H1 (cell line): Measurements from ENCODE around the gene PHF14. TPM values are rescaled to one million over a fixed set of nuclear protein-coding genes. Genes with fewer than 3 reads are reported as not detected.

Experiments
- CTCF ChIA-PET: fragments of 300-600 bp; sonication (Branson Sonifier 250); formaldehyde crosslinking; loops from one replicate; lab custom pipeline; 2021; ENCODE audit not compliant: partially characterized antibody; lab: Charles Lee
- POLR2A ChIA-PET: fragments of 300-600 bp; sonication (Branson Sonifier 250); formaldehyde crosslinking; loops from one replicate; lab custom pipeline; 2021; ENCODE audit warnings: inconsistent platforms; ENCODE audit not compliant: partially characterized antibody; lab: Charles Lee
- DNase-seq, 2 experiments: peaks; one replicate each; pipeline versions ENCODE4 v3.0.0 to v3.0.0-alpha.2; 2010 to 2022; ENCODE audit warnings: low spot score in 2 of 2, low read depth in 1 of 2, mixed read lengths in 1 of 2
- FAIRE-seq: peaks from 2 replicates; lab custom pipeline; 2011; peaks lifted over from hg19 to GRCh38; lab: Jason Lieb, UNC
- H2AFZ ChIP-seq: 2 replicates; pipeline ENCODE4 v1.8.1; 2012; ENCODE audit warnings: low read length, inconsistent platforms
- H2AK5ac ChIP-seq: 2 replicates; pipeline ENCODE4 v1.6.1; 2013; ENCODE audit warnings: low read depth, low read length
- H2BK120ac ChIP-seq: replicated peaks from 2 replicates; pipeline ENCODE3; 2013; ENCODE audit warnings: low read depth, low read length, inconsistent platforms
- H2BK12ac ChIP-seq: 2 replicates; pipeline ENCODE4 v1.6.1; 2013; ENCODE audit warnings: low read depth, low read length
- H2BK15ac ChIP-seq: 2 replicates; pipeline ENCODE4 v1.6.1; 2013; ENCODE audit warnings: low read length
- H2BK20ac ChIP-seq: 2 replicates; pipeline ENCODE4 v1.6.1; 2013; ENCODE audit warnings: low read length
- H2BK5ac ChIP-seq: 2 replicates; pipeline ENCODE4 v1.6.1; 2013; ENCODE audit warnings: low read depth, low read length
- H3K14ac ChIP-seq: 2 replicates; pipeline ENCODE4 v1.6.1; 2013; ENCODE audit warnings: inconsistent platforms; ENCODE audit not compliant: insufficient read length
- H3K18ac ChIP-seq: 2 replicates; pipeline ENCODE4 v1.6.1; 2013; ENCODE audit warnings: low read length; ENCODE audit errors: extremely low read depth
- H3K23ac ChIP-seq: 2 replicates; pipeline ENCODE4 v1.6.1; 2013; ENCODE audit warnings: inconsistent platforms; ENCODE audit not compliant: insufficient read length
- H3K23me2 ChIP-seq: 2 replicates; pipeline ENCODE4 v1.6.1; 2013; ENCODE audit warnings: low read depth, low read length
- H3K27ac ChIP-seq: 2 replicates; pipeline ENCODE4 v1.6.1; 2011; ENCODE audit warnings: low read depth, low read length, inconsistent platforms
- H3K27me3 ChIP-seq, 4 experiments: replicated peaks in 1 of 4; 1 replicate in 1 of 4; 2 replicates in 3 of 4; pipeline versions ENCODE4 v1.6.1 to v1.8.1; 2011 to 2013; ENCODE audit warnings: low read length in 3 of 4, mild to moderate bottlenecking in 3 of 4, inconsistent platforms in 2 of 4, mixed read lengths in 2 of 4, moderate library complexity in 1 of 4; ENCODE audit not compliant: control insufficient read depth in 3 of 4, insufficient read depth in 3 of 4; ENCODE audit errors: extremely low read depth in 1 of 4
- H3K36me3 ChIP-seq, 4 experiments: 2 replicates each; pipeline versions ENCODE4 v1.6.1 to v1.8.1; 2011 to 2013; ENCODE audit warnings: mild to moderate bottlenecking in 4 of 4, low read length in 3 of 4, moderate library complexity in 2 of 4, control low read depth in 1 of 4, inconsistent platforms in 1 of 4; ENCODE audit not compliant: insufficient read depth in 4 of 4, control insufficient read depth in 2 of 4
- H3K4ac ChIP-seq: replicated peaks from 2 replicates; pipeline ENCODE3; 2013; ENCODE audit warnings: low read length, low read depth, mixed read lengths, inconsistent platforms; ENCODE audit not compliant: insufficient read length
- H3K4me1 ChIP-seq, 4 experiments: replicated peaks in 1 of 4; 1 replicate in 1 of 4; 2 replicates in 3 of 4; pipeline versions ENCODE4 v1.6.1 to v1.8.1; 2011 to 2013; ENCODE audit warnings: low read length in 3 of 4, inconsistent platforms in 2 of 4, mixed read lengths in 1 of 4; ENCODE audit not compliant: insufficient read depth in 4 of 4, control insufficient read depth in 3 of 4
- H3K4me2 ChIP-seq, 2 experiments: 2 replicates each; pipeline versions ENCODE4 v1.6.1 to v1.8.1; 2011 to 2013; ENCODE audit warnings: low read depth in 2 of 2, low read length in 2 of 2, control low read depth in 1 of 2, inconsistent platforms in 1 of 2, mild to moderate bottlenecking in 1 of 2; ENCODE audit not compliant: insufficient read depth in 1 of 2
- H3K4me3 ChIP-seq, 4 experiments: fragments of 200-600, 300-600 bp in 1 of 4; sonication (generic), shearing (Covaris generic), sonication (Bioruptor Twin) in 1 of 4; 2 replicates each; pipeline versions ENCODE4 v1.5.1 to v1.8.1; 2011 to 2016; ENCODE audit warnings: low read length in 4 of 4, low read depth in 3 of 4, control low read depth in 2 of 4, inconsistent platforms in 2 of 4, mild to moderate bottlenecking in 2 of 4, mixed read lengths in 1 of 4, moderate library complexity in 1 of 4; ENCODE audit not compliant: insufficient read depth in 2 of 4; ENCODE audit errors: extremely low read depth in 1 of 4
- H3K56ac ChIP-seq: replicated peaks from 2 replicates; pipeline ENCODE3; 2013; ENCODE audit warnings: low read depth, mild to moderate bottlenecking, mixed read lengths, low read length, inconsistent platforms; ENCODE audit not compliant: insufficient read length
- H3K79me1 ChIP-seq: 2 replicates; pipeline ENCODE4 v1.6.1; 2013; ENCODE audit warnings: low read depth, low read length, control low read depth
- H3K79me2 ChIP-seq, 2 experiments: 2 replicates each; pipeline versions ENCODE4 v1.6.1 to v1.8.1; 2012 to 2013; ENCODE audit warnings: low read length in 2 of 2, mild to moderate bottlenecking in 2 of 2, inconsistent platforms in 1 of 2; ENCODE audit not compliant: insufficient read depth in 2 of 2, control insufficient read depth in 1 of 2
- H3K9ac ChIP-seq, 4 experiments: replicated peaks in 1 of 4; 1 replicate in 1 of 4; 2 replicates in 3 of 4; pipeline versions ENCODE4 v1.6.1 to v1.8.1; 2011 to 2013; ENCODE audit warnings: low read depth in 3 of 4, low read length in 3 of 4, control low read depth in 2 of 4, mild to moderate bottlenecking in 2 of 4, moderate library complexity in 2 of 4, inconsistent platforms in 1 of 4; ENCODE audit errors: extremely low read depth in 1 of 4
- H3K9me3 ChIP-seq, 2 experiments: 2 replicates each; pipeline versions ENCODE4 v1.6.1 to v1.8.1; 2012 to 2013; ENCODE audit warnings: mild to moderate bottlenecking in 2 of 2, moderate library complexity in 2 of 2, control low read depth in 1 of 2, inconsistent platforms in 1 of 2, low read depth in 1 of 2, low read length in 1 of 2, mixed read lengths in 1 of 2; ENCODE audit not compliant: insufficient read depth in 2 of 2
- H4K20me1 ChIP-seq, 2 experiments: replicated peaks in 1 of 2; 2 replicates each; pipeline versions ENCODE3 to v1.8.1; 2011 to 2013; ENCODE audit warnings: inconsistent platforms in 2 of 2, low read length in 2 of 2, mild to moderate bottlenecking in 1 of 2; ENCODE audit not compliant: insufficient read depth in 2 of 2, control insufficient read depth in 1 of 2
- H4K5ac ChIP-seq: 2 replicates; pipeline ENCODE4 v1.6.1; 2013; ENCODE audit warnings: low read length, low read depth, mixed read lengths, inconsistent platforms; ENCODE audit not compliant: insufficient read length
- H4K8ac ChIP-seq: 2 replicates; pipeline ENCODE4 v1.8.0; 2013; ENCODE audit warnings: mild to moderate bottlenecking, moderate library complexity, low read length, inconsistent platforms; ENCODE audit not compliant: insufficient read depth; ENCODE audit errors: extremely low read depth
- H4K91ac ChIP-seq: replicated peaks from 2 replicates; pipeline ENCODE3; 2013; ENCODE audit warnings: low read length, mixed read lengths, inconsistent platforms; ENCODE audit not compliant: insufficient read length
- NANOG ChIP-seq: IDR thresholded peaks from 2 replicates; pipeline ENCODE4 v1.6.1; 2011; ENCODE audit warnings: low read length, low read depth, mild to moderate bottlenecking, inconsistent platforms; ENCODE audit not compliant: insufficient read depth, poor library complexity, severe bottlenecking
- RNF2 ChIP-seq: fragments of 200-900, 300-1000 bp; sonication (generic); IDR thresholded peaks from 2 replicates; pipeline ENCODE4 v1.7.1; 2016; ENCODE audit warnings: borderline replicate concordance, low read depth, mild to moderate bottlenecking, antibody characterized with exemption, low read length; ENCODE audit not compliant: poor library complexity, severe bottlenecking; ENCODE audit errors: missing control alignments
- SUZ12 ChIP-seq: fragments of 200-600 bp; sonication (generic); IDR thresholded peaks from 2 replicates; pipeline ENCODE4 v1.6.1; 2012; ENCODE audit warnings: mild to moderate bottlenecking, inconsistent platforms, low read length, moderate library complexity, mixed read lengths
- WGBS, 2 experiments: shearing (Covaris generic) in 1 of 2; methylation state at CpG; one replicate each; pipeline versions ENCODE4 v1.1.6 to v1.1.7; 2013 to 2015; ENCODE audit warnings: low lambda C conversion rate in 2 of 2, mixed read lengths in 2 of 2, inconsistent platforms in 1 of 2, low coverage in 1 of 2, missing lambda C conversion rate in 1 of 2; ENCODE audit not compliant: insufficient replicate concordance in 2 of 2, insufficient coverage in 1 of 2, insufficient read length in 1 of 2; ENCODE audit errors: extremely low coverage in 1 of 2, missing lambda C conversion rate in 1 of 2; 5-methylcytosine and 5-hydroxymethylcytosine counted together
- polyA plus RNA-seq, 7 experiments: library from polyadenylated mRNA; depleted of rRNA in 3 of 7; stranded (reverse) in 5 of 7; unstranded in 2 of 7; fragments of >200 nt in 5 of 7; fragments of 200-250 nt in 2 of 7; gene quantifications; 1 replicate in 5 of 7; 2 replicates in 1 of 7; 4 replicates in 1 of 7; pipeline versions ENCODE4 v1.2.1 to v1.2.3, GENCODE V29; 2011 to 2013; ENCODE audit warnings: missing spikeins in 2 of 7, mixed read lengths in 2 of 7
- total RNA-seq: library from RNA; stranded (reverse); fragmentation: NEBNext Ultra II Directional; extraction: Animal tissue kit (Norgen Biotek cat#: 25700); gene quantifications from 2 replicates; pipeline ENCODE4 v1.2.1, GENCODE V29; 2021
- TF ChIP-seq, protein P1 (sequence below): IDR thresholded peaks from 2 replicates; pipeline ENCODE4 v1.6.1; 2012; ENCODE audit warnings: inconsistent platforms

The PHF14 gene
- total and polyA plus RNA-seq, 2 of the 8 experiments (the other 6 are each of a cell fraction or from before 2014, with no cell fraction given), result 17.9 to 70.6 TPM

DNA sequence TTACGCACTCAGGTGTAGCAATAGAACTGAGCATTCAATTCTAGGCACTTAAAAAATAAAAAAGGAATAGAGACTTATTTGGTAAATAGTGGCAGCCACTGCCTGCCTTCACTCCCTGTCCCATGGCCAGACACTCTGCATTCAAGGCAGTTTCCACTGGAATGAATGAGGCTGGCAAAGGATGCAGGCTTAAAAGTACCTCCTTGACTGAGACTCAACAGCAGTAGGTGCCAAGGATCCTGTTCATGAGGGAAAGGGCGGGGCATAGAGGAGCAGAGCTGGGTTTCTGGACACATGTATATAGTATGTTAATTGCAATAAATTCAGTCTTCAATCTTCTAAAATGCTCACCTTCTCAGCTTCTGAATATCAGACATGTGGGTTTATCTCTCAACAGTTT is 242.6 kb downstream of the PHF14 start:
- Histone ChIP-seq H2BK20ac (no peak overlapping the region), H3K79me2 (no peaks in the 10 kb centered on the region), H3K4me3 (no peak overlapping the region), H3K9ac (no peak overlapping the region), H3K4me1 (peaks cover 0 to 3% (median 0%) of the 10 kb centered on the region in 4 experiments; a peak in 1 of 7 replicates), H4K8ac (no peak overlapping the region), H3K23ac (no peak overlapping the region), H2BK12ac (no peak overlapping the region), H2AFZ (no peak overlapping the region), H3K23me2 (no peaks in the 10 kb centered on the region), H3K56ac (no peak overlapping the region), H3K4me2 (no peak overlapping the region), H4K20me1 (no peaks in the 10 kb centered on the region), H3K79me1 (no peaks in the 10 kb centered on the region), H2BK5ac (no peak overlapping the region), H2BK15ac (no peak overlapping the region), H4K91ac (no peak overlapping the region), H2BK120ac (no peak overlapping the region), H3K9me3 (peaks cover 0 to 3% of the 10 kb centered on the region in 2 experiments; a peak in 1 of 4 replicates), H3K27ac (no peak overlapping the region), H3K4ac (no peak overlapping the region), H3K27me3 (peaks cover 0 to 1% (median 0%) of the 10 kb centered on the region in 4 experiments; a peak in 1 of 7 replicates), H3K14ac (no peak overlapping the region), H2AK5ac (no peak overlapping the region), H3K36me3 (no peaks in the 10 kb centered on the region), H3K18ac (no peak overlapping the region), H4K5ac (no peak overlapping the region)
- ChIA-PET CTCF (interaction anchor here (0.8 to 1.4 kb wide), 3 partner anchors 27 to 166 kb away, joined by 3 to 4 read pairs (median 4); no protein-coding TSS in a partner anchor), POLR2A (no interaction called here)
- WGBS, 2 experiments, result 98% methylated on average over 2 of the region's 2 CpGs; no CpG with 5 or more reads in 1 of the 2 experiments
- DNase-seq (no peak), FAIRE-seq (no peak)
- TF ChIP-seq, protein P1, sequence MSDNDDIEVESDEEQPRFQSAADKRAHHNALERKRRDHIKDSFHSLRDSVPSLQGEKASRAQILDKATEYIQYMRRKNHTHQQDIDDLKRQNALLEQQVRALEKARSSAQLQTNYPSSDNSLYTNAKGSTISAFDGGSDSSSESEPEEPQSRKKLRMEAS, result no peak
- TF ChIP-seq NANOG (no peak), RNF2 (no peak), SUZ12 (no peak)
